HepG2 (cell line): Measurements from ENCODE around the gene FDXR. TPM values are rescaled to one million over a fixed set of nuclear protein-coding genes. Genes with fewer than 3 reads are reported as not detected.
A peak's percentile ranks its signal among the peaks of the same experiment; 100 is the strongest.

Experiments used
- ARNTL ChIP-seq: sonication (generic); formaldehyde crosslinking; IDR thresholded peaks from 2 replicates; pipeline ENCODE4 v1.4.0; 2020; ENCODE audit warnings: mild to moderate bottlenecking, missing genetic modification reagents
- ETV5 ChIP-seq: IDR thresholded peaks from 2 replicates; pipeline ENCODE4 v1.6.1; 2018; ENCODE audit warnings: missing biosample characterization, missing genetic modification reagents, inconsistent platforms, borderline replicate concordance
- KLF6 ChIP-seq: IDR thresholded peaks from 2 replicates; pipeline ENCODE4 v1.8.0; 2016; ENCODE audit warnings: missing biosample characterization, missing genetic modification reagents
- MBNL3 ChIP-seq: fragments of 250-450 bp; sonication (Bioruptor Pico); conservative IDR thresholded peaks from 2 replicates; pipeline ENCODE4 v1.8.0; 2022; ENCODE audit warnings: mild to moderate bottlenecking, inconsistent platforms
- SMARCE1 ChIP-seq: fragments of 450-650 bp; IDR thresholded peaks from 2 replicates; pipeline ENCODE4 v1.6.1; 2017; ENCODE audit warnings: borderline replicate concordance
- SNAPC2 ChIP-seq: sonication (generic); formaldehyde crosslinking; IDR thresholded peaks from 2 replicates; pipeline ENCODE4 v1.8.1; 2022; ENCODE audit warnings: mild to moderate bottlenecking, missing genetic modification reagents
- ZFP36 ChIP-seq: fragments of 150-350 bp; IDR thresholded peaks from 2 replicates; pipeline ENCODE4 v1.6.1; 2018; ENCODE audit warnings: borderline replicate concordance, low read length, low read depth; ENCODE audit not compliant: partially characterized antibody
- ZNF496 ChIP-seq: sonication (generic); formaldehyde crosslinking; IDR thresholded peaks from 2 replicates; pipeline ENCODE4 v1.8.1; 2023; ENCODE audit warnings: mild to moderate bottlenecking, moderate library complexity, missing genetic modification reagents; ENCODE audit not compliant: insufficient replicate concordance
- ZSCAN20 ChIP-seq: sonication (generic); formaldehyde crosslinking; IDR thresholded peaks from 2 replicates; pipeline ENCODE4 v1.4.0; 2020; ENCODE audit warnings: missing genetic modification reagents, mild to moderate bottlenecking, borderline replicate concordance
- polyA plus RNA-seq, 8 experiments: library from polyadenylated mRNA; depleted of rRNA in 3 of 8; stranded (reverse) in 7 of 8; unstranded in 1 of 8; fragments of >200 nt; fragmentation: Illumina TruSeq in 4 of 8; extraction: Trizol in 4 of 8; gene quantifications; 2 replicates each; pipeline versions ENCODE4 v1.2.1 to v1.2.3, GENCODE V29; 2011 to 2016; ENCODE audit warnings: low read depth in 4 of 8, missing spikeins in 1 of 8, mixed read lengths in 1 of 8; ENCODE audit not compliant: insufficient read depth in 1 of 8
- total RNA-seq, 5 experiments: library from RNA; depleted of rRNA; stranded (reverse); fragments of >200 nt; fragmentation: Illumina TruSeq; extraction: Trizol; gene quantifications; 2 replicates each; pipeline ENCODE4 v1.2.3, GENCODE V29; 2016; ENCODE audit warnings: low read depth in 1 of 5
- TF ChIP-seq, protein P1 (sequence below): sonication (generic); formaldehyde crosslinking; IDR thresholded peaks from 2 replicates; pipeline ENCODE4 v1.4.0; 2020; ENCODE audit warnings: missing genetic modification reagents, mild to moderate bottlenecking, borderline replicate concordance
- TF ChIP-seq, protein P2 (sequence below): sonication (generic); formaldehyde crosslinking; IDR thresholded peaks from 2 replicates; pipeline ENCODE4 v1.5.0; 2020; ENCODE audit warnings: missing genetic modification reagents, mild to moderate bottlenecking, borderline replicate concordance
- TF ChIP-seq, protein P3 (sequence below): sonication (generic); formaldehyde crosslinking; IDR thresholded peaks from 2 replicates; pipeline ENCODE4 v1.5.1; 2020; ENCODE audit warnings: missing genetic modification reagents, mild to moderate bottlenecking, borderline replicate concordance
- TF ChIP-seq, protein P4 (sequence below), 2 experiments: fragments of 450-650 bp in 1 of 2; sonication (generic) in 1 of 2; formaldehyde crosslinking in 1 of 2; IDR thresholded peaks; 2 replicates each; pipeline versions ENCODE4 v1.6.1 to v1.8.0; 2016 to 2022; ENCODE audit warnings: antibody characterized with exemption in 1 of 2, mild to moderate bottlenecking in 1 of 2, missing genetic modification reagents in 1 of 2

The FDXR gene
- total and polyA plus RNA-seq, 2 of the 13 experiments (the other 11 are each of a cell fraction or from before 2014, with no cell fraction given) = 23.4 to 116 TPM

DNA sequence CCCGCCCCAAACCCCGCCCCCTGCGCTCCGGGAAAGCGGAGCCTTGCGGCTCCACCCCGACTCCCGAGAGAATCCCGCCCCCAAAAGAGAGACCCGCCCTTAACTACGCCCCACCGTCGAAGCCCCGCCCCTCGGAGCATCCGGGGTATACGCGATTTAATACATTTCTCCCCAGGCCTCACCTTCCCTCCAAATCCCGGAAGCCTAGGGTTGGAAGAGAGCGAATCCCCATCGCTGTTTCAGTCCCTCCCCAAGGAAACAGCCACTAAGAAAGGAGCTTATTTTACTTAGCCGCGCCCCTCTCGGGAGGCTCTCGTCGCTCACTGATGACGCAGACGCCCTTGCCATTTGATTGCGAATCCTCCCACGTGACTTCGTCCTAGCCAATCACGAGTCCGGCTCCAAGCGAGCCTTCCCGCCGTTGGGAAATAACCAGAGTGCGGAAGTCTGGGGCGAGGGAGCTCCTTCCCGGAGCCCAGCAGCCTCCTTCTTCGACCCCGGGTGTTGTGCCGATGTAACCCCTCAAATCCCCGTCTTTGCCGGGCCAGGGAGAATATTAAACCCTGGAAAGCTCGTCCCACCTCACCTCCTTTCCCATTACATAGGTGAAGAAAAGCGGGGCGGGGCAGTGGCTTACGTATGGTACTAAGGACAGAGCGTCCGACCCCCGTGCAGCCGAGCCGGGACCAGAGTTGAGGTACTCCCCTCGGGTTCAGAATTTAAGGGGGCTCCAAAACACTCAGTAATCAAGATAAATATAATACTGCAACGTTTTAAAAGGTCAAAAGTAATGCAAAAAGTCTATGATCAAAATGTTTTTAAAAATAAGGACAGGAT, 461 bp upstream of the FDXR start (continued):
- TF ChIP-seq, protein P1, sequence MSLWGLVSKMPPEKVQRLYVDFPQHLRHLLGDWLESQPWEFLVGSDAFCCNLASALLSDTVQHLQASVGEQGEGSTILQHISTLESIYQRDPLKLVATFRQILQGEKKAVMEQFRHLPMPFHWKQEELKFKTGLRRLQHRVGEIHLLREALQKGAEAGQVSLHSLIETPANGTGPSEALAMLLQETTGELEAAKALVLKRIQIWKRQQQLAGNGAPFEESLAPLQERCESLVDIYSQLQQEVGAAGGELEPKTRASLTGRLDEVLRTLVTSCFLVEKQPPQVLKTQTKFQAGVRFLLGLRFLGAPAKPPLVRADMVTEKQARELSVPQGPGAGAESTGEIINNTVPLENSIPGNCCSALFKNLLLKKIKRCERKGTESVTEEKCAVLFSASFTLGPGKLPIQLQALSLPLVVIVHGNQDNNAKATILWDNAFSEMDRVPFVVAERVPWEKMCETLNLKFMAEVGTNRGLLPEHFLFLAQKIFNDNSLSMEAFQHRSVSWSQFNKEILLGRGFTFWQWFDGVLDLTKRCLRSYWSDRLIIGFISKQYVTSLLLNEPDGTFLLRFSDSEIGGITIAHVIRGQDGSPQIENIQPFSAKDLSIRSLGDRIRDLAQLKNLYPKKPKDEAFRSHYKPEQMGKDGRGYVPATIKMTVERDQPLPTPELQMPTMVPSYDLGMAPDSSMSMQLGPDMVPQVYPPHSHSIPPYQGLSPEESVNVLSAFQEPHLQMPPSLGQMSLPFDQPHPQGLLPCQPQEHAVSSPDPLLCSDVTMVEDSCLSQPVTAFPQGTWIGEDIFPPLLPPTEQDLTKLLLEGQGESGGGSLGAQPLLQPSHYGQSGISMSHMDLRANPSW (CRISPR knock-in tag) = no peak
- TF ChIP-seq ARNTL (CRISPR knock-in tag) (no peak), MBNL3 (CRISPR knock-in tag) (no peak), ZSCAN20 (CRISPR knock-in tag) (no peak), SNAPC2 (no peak), ETV5 (CRISPR knock-in tag) (peak; percentile 79), SMARCE1 (no peak), KLF6 (CRISPR knock-in tag) (peak; percentile 59; the same call in 1 of the 2 replicates), ZFP36 (no peak), ZNF496 (no peak)
- TF ChIP-seq, protein P2, sequence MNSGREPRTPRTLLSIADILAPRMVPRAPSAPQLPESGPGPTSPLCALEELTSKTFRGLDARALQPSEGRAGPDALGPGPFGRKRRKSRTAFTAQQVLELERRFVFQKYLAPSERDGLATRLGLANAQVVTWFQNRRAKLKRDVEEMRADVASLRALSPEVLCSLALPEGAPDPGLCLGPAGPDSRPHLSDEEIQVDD (CRISPR knock-in tag) = 0 out of 2 replicates have a peak, but pooled peaks have one; percentile 40
- TF ChIP-seq, protein P3, sequence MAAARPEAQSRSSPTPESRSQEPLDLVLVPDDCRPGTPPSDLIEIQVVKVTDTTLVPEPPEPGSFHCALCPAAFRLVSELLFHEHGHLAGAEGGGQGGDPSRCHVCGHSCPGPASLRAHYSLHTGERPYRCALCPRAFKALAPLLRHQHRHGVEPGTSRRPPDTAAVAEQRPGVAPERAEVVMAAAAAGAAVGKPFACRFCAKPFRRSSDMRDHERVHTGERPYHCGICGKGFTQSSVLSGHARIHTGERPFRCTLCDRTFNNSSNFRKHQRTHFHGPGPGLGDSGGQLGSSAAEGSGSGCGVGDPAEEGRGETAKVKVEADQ (CRISPR knock-in tag) = no peak
- TF ChIP-seq, protein P4, sequence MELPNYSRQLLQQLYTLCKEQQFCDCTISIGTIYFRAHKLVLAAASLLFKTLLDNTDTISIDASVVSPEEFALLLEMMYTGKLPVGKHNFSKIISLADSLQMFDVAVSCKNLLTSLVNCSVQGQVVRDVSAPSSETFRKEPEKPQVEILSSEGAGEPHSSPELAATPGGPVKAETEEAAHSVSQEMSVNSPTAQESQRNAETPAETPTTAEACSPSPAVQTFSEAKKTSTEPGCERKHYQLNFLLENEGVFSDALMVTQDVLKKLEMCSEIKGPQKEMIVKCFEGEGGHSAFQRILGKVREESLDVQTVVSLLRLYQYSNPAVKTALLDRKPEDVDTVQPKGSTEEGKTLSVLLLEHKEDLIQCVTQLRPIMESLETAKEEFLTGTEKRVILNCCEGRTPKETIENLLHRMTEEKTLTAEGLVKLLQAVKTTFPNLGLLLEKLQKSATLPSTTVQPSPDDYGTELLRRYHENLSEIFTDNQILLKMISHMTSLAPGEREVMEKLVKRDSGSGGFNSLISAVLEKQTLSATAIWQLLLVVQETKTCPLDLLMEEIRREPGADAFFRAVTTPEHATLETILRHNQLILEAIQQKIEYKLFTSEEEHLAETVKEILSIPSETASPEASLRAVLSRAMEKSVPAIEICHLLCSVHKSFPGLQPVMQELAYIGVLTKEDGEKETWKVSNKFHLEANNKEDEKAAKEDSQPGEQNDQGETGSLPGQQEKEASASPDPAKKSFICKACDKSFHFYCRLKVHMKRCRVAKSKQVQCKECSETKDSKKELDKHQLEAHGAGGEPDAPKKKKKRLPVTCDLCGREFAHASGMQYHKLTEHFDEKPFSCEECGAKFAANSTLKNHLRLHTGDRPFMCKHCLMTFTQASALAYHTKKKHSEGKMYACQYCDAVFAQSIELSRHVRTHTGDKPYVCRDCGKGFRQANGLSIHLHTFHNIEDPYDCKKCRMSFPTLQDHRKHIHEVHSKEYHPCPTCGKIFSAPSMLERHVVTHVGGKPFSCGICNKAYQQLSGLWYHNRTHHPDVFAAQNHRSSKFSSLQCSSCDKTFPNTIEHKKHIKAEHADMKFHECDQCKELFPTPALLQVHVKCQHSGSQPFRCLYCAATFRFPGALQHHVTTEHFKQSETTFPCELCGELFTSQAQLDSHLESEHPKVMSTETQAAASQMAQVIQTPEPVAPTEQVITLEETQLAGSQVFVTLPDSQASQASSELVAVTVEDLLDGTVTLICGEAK (IDR thresholded peaks at IDR 0.05) = no peak
- TF ChIP-seq, protein P4 (CRISPR knock-in tag; IDR thresholded peaks at IDR 0.05) = no peak; the same call in 1 of the 2 replicates
